GM23338 (cell line): ENCODE measurements around the gene ZNF70. TPM values are rescaled to one million over a fixed set of nuclear protein-coding genes. Genes with fewer than 3 reads are reported as not detected.

Experiments used
- ATAC-seq: fragments of 200-7000 bp; cut with Tn5 transposase; 3 replicates; pipeline ENCODE4 v1.9.1; 2020
- DNase-seq: peaks from one replicate; pipeline ENCODE4 v3.0.0-alpha.2; 2015; ENCODE audit warnings: low spot score
- H2AFZ ChIP-seq: fragments of 200-600 bp; sonication (generic); 2 replicates; pipeline ENCODE4 v1.8.0; 2016; ENCODE audit warnings: antibody characterized with exemption, mild to moderate bottlenecking, moderate library complexity
- H3F3A ChIP-seq: fragments of 200-600 bp; sonication (generic); replicated peaks from 2 replicates; pipeline ENCODE4 v1.8.0; 2017; ENCODE audit warnings: antibody characterized with exemption, mixed run types, low read depth
- H3K27ac ChIP-seq: fragments of 200-600 bp; sonication (generic); 2 replicates; pipeline ENCODE4 v1.6.1; 2016; ENCODE audit warnings: low read depth
- H3K27me3 ChIP-seq: fragments of 200-600 bp; sonication (generic); 2 replicates; pipeline ENCODE4 v1.8.0; 2016; ENCODE audit warnings: mild to moderate bottlenecking, mixed run types, moderate library complexity; ENCODE audit not compliant: insufficient read depth
- H3K36me3 ChIP-seq: fragments of 200-600 bp; sonication (generic); 2 replicates; pipeline ENCODE4 v1.8.0; 2016; ENCODE audit warnings: mild to moderate bottlenecking; ENCODE audit not compliant: insufficient read depth
- H3K4me1 ChIP-seq: fragments of 200-600 bp; sonication (generic); 2 replicates; pipeline ENCODE4 v1.8.0; 2016; ENCODE audit warnings: mild to moderate bottlenecking, moderate library complexity; ENCODE audit not compliant: insufficient read depth
- H3K4me2 ChIP-seq: fragments of 200-600 bp; sonication (generic); 2 replicates; pipeline ENCODE4 v1.7.1; 2017; ENCODE audit warnings: mixed run types
- H3K4me3 ChIP-seq: fragments of 200-600 bp; sonication (generic); 2 replicates; pipeline ENCODE4 v1.6.1; 2016; ENCODE audit warnings: mixed run types
- H3K79me2 ChIP-seq: fragments of 200-600 bp; sonication (generic); replicated peaks from 2 replicates; pipeline ENCODE4 v1.8.0; 2017; ENCODE audit warnings: mild to moderate bottlenecking; ENCODE audit not compliant: insufficient read depth
- H3K9me2 ChIP-seq: fragments of 200-600 bp; sonication (generic); 2 replicates; pipeline ENCODE4 v1.8.0; 2017; ENCODE audit not compliant: insufficient read depth
- H4K20me1 ChIP-seq: fragments of 200-600 bp; sonication (generic); replicated peaks from 2 replicates; pipeline ENCODE4 v1.8.0; 2017; ENCODE audit warnings: mild to moderate bottlenecking; ENCODE audit not compliant: insufficient read depth
- H3K27ac Mint-ChIP-seq: 2 replicates; pipeline ENCODE4 v1.8.0; 2020; ENCODE audit warnings: inconsistent platforms, mild to moderate bottlenecking, moderate library complexity, mixed read lengths
- H3K27me3 Mint-ChIP-seq: 3 replicates; pipeline ENCODE4 v1.8.0; 2022; ENCODE audit warnings: low read depth, mild to moderate bottlenecking, moderate library complexity, mixed read lengths, inconsistent platforms; ENCODE audit not compliant: insufficient read depth, poor library complexity
- H3K36me3 Mint-ChIP-seq: 3 replicates; pipeline ENCODE4 v1.8.0; 2021; ENCODE audit warnings: low read depth, mild to moderate bottlenecking, inconsistent platforms, moderate library complexity, mixed read lengths
- H3K4me1 Mint-ChIP-seq: 3 replicates; pipeline ENCODE4 v1.8.0; 2020; ENCODE audit warnings: mild to moderate bottlenecking, inconsistent platforms, mixed read lengths
- H3K4me3 Mint-ChIP-seq: 3 replicates; pipeline ENCODE4 v1.8.0; 2021; ENCODE audit warnings: moderate library complexity, mild to moderate bottlenecking, inconsistent platforms, mixed read lengths
- H3K9me3 Mint-ChIP-seq: 3 replicates; pipeline ENCODE4 v1.8.0; 2020; ENCODE audit warnings: moderate library complexity, mild to moderate bottlenecking, inconsistent platforms, mixed read lengths
- CREB1 ChIP-seq: fragments of 250-450 bp; sonication (Bioruptor Pico); IDR thresholded peaks from 2 replicates; pipeline ENCODE4 v1.5.0; 2020; ENCODE audit warnings: low read depth, mild to moderate bottlenecking, moderate library complexity
- EZH2 ChIP-seq: fragments of 200-600 bp; sonication (generic); IDR thresholded peaks from one replicate; pipeline ENCODE4 v1.8.0; 2017; ENCODE audit warnings: antibody characterized with exemption, mild to moderate bottlenecking, low read depth; ENCODE audit not compliant: unreplicated experiment
- EZH2phosphoT487 ChIP-seq: fragments of 200-600 bp; sonication (generic); IDR thresholded peaks from one replicate; pipeline ENCODE4 v1.8.1; 2018; ENCODE audit warnings: antibody characterized with exemption; ENCODE audit not compliant: unreplicated experiment
- JUNB ChIP-seq: IDR thresholded peaks from one replicate; pipeline ENCODE4 v1.6.1; 2016; ENCODE audit warnings: antibody characterized with exemption; ENCODE audit not compliant: unreplicated experiment
- POLR2AphosphoS5 ChIP-seq: IDR thresholded peaks from 2 replicates; pipeline ENCODE4 v1.6.1; 2016; ENCODE audit warnings: antibody characterized with exemption, low read depth
- REST ChIP-seq: IDR thresholded peaks from one replicate; pipeline ENCODE4 v1.6.1; 2018; ENCODE audit warnings: antibody characterized with exemption; ENCODE audit not compliant: unreplicated experiment
- STAT1 ChIP-seq: IDR thresholded peaks from one replicate; pipeline ENCODE4 v1.6.1; 2016; ENCODE audit warnings: antibody characterized with exemption; ENCODE audit not compliant: unreplicated experiment
- ZNF114 ChIP-seq: fragments of 250-450 bp; sonication (Bioruptor Pico); IDR thresholded peaks from 2 replicates; pipeline ENCODE4 v1.5.0; 2020; ENCODE audit warnings: mild to moderate bottlenecking, moderate library complexity
- ZNF331 ChIP-seq: fragments of 250-450 bp; sonication (Bioruptor Pico); IDR thresholded peaks from 2 replicates; pipeline ENCODE4 v1.5.0; 2020; ENCODE audit warnings: low read depth, mild to moderate bottlenecking, moderate library complexity
- ZNF462 ChIP-seq: fragments of 250-450 bp; sonication (Bioruptor Pico); IDR thresholded peaks from 2 replicates; pipeline ENCODE4 v1.5.0; 2020; ENCODE audit warnings: mild to moderate bottlenecking, moderate library complexity
- polyA plus RNA-seq: library from polyadenylated mRNA; unstranded; fragments of >200 nt; fragmentation: Nextera tagmentation; extraction: Ambion mirVana; gene quantifications from 2 replicates; pipeline ENCODE4 v1.2.1, GENCODE V29; 2016
- total RNA-seq: library from RNA; depleted of rRNA; stranded (reverse); fragments of >200 nt; shearing (Covaris generic); gene quantifications from 2 replicates; pipeline ENCODE4 v1.2.3, GENCODE V29; 2014
- TF ChIP-seq, protein P1 (sequence below): IDR thresholded peaks from 2 replicates; pipeline ENCODE4 v1.6.1; 2016; ENCODE audit warnings: antibody characterized with exemption
- TF ChIP-seq, protein P2 (sequence below), 2 experiments: fragments of 200-600 bp in 1 of 2; sonication (generic) in 1 of 2; conservative IDR thresholded peaks; 2 replicates each; pipeline versions ENCODE4 v1.5.1 to v1.6.1; 2016 to 2017; ENCODE audit warnings: antibody characterized with exemption in 2 of 2, low read depth in 2 of 2, mild to moderate bottlenecking in 2 of 2, moderate library complexity in 1 of 2

ZNF70 gene
- total and polyA plus RNA-seq, 2 experiments from 2014 or later = 0.45 to 2.6 TPM

DNA sequence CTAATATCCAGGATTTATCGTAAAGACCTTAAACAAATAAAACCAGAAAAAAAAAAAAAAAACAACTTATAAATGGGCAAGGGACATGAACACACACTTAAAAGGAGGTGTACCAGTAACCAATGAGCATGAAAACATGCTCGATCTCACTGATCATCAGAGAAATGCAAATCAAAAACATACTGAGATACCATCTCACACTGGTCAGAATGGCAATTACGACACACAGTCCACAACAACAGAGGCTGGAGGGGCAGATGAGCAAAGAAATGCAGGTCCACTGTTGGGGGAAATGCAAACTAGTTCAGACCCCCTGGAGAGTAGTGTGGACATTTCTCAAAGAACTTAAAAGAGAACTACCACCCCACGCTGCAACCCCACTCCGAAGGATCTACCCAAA is 46.9 kb downstream of the ZNF70 start (continued):
- TF ChIP-seq, protein P1, sequence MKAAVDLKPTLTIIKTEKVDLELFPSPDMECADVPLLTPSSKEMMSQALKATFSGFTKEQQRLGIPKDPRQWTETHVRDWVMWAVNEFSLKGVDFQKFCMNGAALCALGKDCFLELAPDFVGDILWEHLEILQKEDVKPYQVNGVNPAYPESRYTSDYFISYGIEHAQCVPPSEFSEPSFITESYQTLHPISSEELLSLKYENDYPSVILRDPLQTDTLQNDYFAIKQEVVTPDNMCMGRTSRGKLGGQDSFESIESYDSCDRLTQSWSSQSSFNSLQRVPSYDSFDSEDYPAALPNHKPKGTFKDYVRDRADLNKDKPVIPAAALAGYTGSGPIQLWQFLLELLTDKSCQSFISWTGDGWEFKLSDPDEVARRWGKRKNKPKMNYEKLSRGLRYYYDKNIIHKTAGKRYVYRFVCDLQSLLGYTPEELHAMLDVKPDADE = no peak
- TF ChIP-seq CREB1 (CRISPR knock-in tag) = no peak
- no peak for TF ChIP-seq REST

- Mint-ChIP-seq H3K4me1 (no peaks in the 10 kb centered on the region), H3K4me3 (no peak overlapping the region), H3K36me3 (peaks cover 20% of the 10 kb centered on the region), H3K9me3 (no peaks in the 10 kb centered on the region), H3K27me3 (peaks cover 5% of the 10 kb centered on the region), H3K27ac (no peak overlapping the region)
- Histone ChIP-seq H3K36me3 (peaks cover 25% of the 10 kb centered on the region), H3K4me2 (no peak overlapping the region), H3F3A (no peaks in the 10 kb centered on the region), H3K4me1 (no peaks in the 10 kb centered on the region), H3K4me3 (no peak overlapping the region), H2AFZ (no peak overlapping the region), H3K9me2 (no peaks in the 10 kb centered on the region), H4K20me1 (peaks cover 53% of the 10 kb centered on the region), H3K79me2 (peaks cover 46% of the 10 kb centered on the region), H3K27ac (no peak overlapping the region), H3K27me3 (no peaks in the 10 kb centered on the region)
- DNase-seq (no peak), ATAC-seq (no peak)
- TF ChIP-seq JUNB (no peak), STAT1 (no peak), POLR2AphosphoS5 (no peak), ZNF331 (CRISPR knock-in tag) (no peak), ZNF462 (CRISPR knock-in tag) (no peak), EZH2phosphoT487 (no peak), ZNF114 (CRISPR knock-in tag) (no peak), EZH2 (no peak)
- TF ChIP-seq, protein P2, sequence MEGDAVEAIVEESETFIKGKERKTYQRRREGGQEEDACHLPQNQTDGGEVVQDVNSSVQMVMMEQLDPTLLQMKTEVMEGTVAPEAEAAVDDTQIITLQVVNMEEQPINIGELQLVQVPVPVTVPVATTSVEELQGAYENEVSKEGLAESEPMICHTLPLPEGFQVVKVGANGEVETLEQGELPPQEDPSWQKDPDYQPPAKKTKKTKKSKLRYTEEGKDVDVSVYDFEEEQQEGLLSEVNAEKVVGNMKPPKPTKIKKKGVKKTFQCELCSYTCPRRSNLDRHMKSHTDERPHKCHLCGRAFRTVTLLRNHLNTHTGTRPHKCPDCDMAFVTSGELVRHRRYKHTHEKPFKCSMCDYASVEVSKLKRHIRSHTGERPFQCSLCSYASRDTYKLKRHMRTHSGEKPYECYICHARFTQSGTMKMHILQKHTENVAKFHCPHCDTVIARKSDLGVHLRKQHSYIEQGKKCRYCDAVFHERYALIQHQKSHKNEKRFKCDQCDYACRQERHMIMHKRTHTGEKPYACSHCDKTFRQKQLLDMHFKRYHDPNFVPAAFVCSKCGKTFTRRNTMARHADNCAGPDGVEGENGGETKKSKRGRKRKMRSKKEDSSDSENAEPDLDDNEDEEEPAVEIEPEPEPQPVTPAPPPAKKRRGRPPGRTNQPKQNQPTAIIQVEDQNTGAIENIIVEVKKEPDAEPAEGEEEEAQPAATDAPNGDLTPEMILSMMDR (conservative IDR thresholded peaks at IDR 0.05; ENCODE audit: low read depth in 2 of 2) = no peak
- TF ChIP-seq, protein P1 = no peak
These were observed 50.2 kb downstream of the ZNF70 start for GRCh38 chr22:23700706-23701105.
